Tibial nerve (tissue), 4 donors: ENCODE data around the gene RPTOR.

Source experiments
- EP300 ChIP-seq, 2 donors: sonication (generic); formaldehyde crosslinking; IDR thresholded peaks; one replicate each; pipeline ENCODE4 v1.6.1; 2017; ENCODE audit warnings: antibody characterized with exemption in 2 of 2, mild to moderate bottlenecking in 1 of 2
- POLR2A ChIP-seq, 2 donors: fragments of 450-650 bp; IDR thresholded peaks; one replicate each; pipeline ENCODE4 v1.6.1; 2017; ENCODE audit warnings: antibody characterized with exemption in 2 of 2, mild to moderate bottlenecking in 2 of 2, moderate library complexity in 2 of 2
- TF ChIP-seq, protein P1 (sequence below), 5 experiments: fragments of 200-600 bp in 3 of 5; fragments of 450-650 bp in 2 of 5; sonication (generic) in 3 of 5; IDR thresholded peaks; one replicate each; pipeline ENCODE4 v1.5.1; 2016 to 2019; ENCODE audit warnings: antibody characterized with exemption in 5 of 5, mild to moderate bottlenecking in 3 of 5, moderate library complexity in 2 of 5

DNA sequence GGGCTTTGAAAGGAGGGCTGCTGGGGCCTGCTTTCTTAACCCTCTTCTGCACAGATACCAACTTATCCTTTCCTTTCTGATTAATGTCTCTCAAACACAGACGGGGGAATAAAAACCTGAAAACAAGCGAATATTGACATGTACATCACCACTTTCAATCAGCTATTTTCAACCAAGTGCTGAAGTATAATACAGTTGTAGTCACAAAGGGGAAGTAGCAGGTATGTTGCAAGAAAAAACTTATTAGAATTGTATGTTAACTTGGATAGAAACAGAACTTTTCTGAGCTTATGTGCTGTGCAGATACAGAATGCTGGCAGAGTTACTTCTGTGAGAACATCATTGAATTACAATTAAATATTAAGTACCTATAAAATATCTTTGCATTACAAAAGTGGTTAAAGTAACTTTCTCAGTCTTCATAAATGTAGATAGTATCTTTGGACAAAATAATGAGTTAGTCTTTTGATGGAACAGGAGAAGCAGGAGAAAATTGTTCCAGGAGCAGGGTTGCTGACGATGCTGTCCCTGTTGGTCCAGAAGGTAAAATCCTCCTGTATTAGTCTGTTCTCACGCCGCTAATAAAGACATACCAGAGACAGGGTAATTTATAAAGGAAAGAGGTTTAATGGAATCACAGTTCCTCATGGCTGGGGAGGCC is 59.5 kb downstream of the RPTOR start:
- TF ChIP-seq EP300 (IDR thresholded peaks at IDR 0.05) (no peak), POLR2A (IDR thresholded peaks at IDR 0.05) (no peak)
- TF ChIP-seq, protein P1, sequence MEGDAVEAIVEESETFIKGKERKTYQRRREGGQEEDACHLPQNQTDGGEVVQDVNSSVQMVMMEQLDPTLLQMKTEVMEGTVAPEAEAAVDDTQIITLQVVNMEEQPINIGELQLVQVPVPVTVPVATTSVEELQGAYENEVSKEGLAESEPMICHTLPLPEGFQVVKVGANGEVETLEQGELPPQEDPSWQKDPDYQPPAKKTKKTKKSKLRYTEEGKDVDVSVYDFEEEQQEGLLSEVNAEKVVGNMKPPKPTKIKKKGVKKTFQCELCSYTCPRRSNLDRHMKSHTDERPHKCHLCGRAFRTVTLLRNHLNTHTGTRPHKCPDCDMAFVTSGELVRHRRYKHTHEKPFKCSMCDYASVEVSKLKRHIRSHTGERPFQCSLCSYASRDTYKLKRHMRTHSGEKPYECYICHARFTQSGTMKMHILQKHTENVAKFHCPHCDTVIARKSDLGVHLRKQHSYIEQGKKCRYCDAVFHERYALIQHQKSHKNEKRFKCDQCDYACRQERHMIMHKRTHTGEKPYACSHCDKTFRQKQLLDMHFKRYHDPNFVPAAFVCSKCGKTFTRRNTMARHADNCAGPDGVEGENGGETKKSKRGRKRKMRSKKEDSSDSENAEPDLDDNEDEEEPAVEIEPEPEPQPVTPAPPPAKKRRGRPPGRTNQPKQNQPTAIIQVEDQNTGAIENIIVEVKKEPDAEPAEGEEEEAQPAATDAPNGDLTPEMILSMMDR (IDR thresholded peaks at IDR 0.05): no peak
